A204.1 (cell line): ENCODE results near the gene SCYGR4.
"Not testable (repeated sequence)": the region's sequence is repeated elsewhere in the genome, so short reads cannot be mapped to it uniquely, and the experiment has no call there.

ENCODE experiments used
- FAIRE-seq: peaks from 2 replicates; lab custom pipeline; 2012; peaks lifted over from hg19 to GRCh38; lab: Jason Lieb, UNC

The SCYGR4 gene, protein sequence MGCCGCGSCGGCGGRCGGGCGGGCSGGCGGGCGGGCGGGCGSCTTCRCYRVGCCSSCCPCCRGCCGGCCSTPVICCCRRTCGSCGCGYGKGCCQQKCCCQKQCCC

DNA sequence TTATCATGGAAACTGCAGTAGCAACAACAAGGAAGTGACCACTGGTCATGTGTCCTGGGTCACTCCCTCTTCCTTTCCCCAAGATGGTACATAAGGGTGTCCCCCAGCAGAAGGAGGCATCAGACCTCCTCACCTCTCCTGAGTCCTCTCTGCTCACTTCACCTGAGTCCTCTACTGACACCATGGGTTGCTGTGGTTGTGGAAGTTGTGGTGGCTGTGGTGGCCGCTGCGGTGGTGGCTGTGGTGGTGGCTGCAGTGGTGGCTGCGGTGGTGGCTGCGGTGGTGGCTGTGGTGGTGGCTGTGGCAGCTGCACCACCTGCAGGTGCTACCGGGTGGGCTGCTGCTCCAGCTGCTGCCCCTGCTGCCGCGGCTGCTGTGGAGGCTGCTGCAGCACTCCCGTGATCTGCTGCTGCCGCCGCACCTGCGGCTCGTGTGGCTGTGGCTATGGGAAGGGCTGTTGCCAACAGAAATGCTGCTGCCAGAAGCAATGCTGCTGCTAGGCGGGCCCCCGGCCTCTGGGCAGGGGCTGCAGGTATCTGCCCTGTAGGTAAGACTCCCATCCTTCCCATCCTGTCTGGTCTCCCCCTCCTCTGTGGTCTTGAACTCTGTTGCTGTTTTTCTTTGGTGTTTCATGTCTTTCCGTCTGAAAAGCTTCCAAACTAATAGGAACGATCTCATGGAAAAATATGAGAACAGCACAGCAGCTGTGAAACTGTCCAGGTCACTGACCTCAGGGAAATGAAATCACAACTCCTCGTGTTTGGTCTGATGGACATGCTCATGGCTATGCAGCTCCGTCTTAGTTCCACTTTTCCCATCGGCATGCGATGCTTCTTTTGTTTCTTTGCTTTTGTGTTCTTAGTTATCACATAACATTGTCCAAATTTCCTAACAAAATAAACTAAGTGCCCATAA lies at the start of gene SCYGR4:
Gene SCYGR4 (plus strand): TSS at position 183 of the 915 bp plus-strand sequence. CDS start 0 bp downstream, at position 183.
- no peak for FAIRE-seq

DNA sequence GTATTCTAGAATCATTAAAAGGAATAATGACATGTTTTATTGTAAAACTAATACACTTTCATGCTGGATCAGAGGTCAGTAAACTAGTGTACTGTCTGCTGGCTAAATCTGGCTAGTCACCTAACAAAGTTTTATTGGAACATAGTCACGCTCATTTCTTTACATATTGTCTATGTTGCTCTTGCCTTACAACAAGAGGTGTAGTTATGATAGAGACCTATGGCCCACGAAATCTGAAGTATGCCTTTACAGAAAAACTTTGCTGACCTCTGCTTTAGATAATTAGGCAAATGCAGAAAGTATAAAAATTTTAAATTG lies 48.5 kb upstream of the SCYGR4 start:
- FAIRE-seq, result no peak

DNA sequence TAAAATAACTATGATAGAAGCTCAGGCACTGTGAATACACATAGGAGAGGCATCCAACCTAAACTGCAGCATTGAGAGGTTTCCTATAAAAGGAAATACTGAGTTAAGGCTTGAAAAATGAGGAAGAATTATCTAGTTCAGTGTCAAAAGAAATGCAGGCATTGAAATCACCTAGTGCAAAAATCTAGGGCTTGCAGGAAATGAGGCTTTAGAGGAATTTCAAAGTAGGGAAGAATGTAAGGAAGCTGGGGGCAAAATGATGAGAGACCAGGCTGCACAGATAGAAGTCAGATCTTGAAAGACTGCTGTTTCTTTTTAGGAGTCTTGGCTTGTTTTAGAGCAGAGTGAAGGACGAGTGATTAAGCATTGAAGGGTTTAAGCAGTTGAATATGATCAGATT lies 46.7 kb upstream of the SCYGR4 start:
- FAIRE-seq, result no peak

DNA sequence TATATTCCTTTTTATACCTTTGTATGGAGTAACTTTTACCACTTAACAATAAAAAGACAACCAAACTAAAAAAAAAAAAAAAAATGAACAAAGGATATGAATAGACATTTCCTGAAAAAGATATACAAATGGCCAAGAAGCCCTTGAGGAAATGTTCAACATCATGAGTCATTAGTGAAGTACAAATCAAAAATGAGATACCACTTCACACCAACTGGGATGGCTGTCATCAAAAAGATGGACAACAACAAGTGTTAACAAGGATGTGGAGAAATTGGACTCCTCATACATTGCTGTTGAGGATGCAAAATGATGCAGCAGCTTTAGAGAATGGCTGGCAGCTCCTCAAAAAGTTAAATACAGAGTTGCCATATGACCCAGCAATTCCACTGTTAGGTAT lies 41.2 kb upstream of the SCYGR4 start:
- no peak for FAIRE-seq

DNA sequence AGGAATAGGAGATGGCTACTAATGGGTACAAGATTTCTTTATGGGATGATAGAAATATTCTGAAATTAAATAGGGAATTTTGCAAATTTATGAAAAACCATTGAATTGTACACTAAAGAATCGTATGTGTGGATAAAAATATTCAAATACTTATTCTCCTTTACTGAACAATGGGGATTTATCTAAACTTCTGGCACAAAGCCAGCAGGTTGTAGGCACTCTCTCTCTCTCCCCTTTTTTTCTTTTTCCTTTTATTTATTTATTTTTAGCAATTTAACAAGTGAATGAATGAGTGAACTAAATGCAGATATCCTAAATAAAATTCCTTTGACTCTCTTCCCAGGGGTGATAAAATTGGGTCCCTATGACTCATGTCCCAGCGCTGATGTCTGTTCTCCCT lies 40.5 kb upstream of the SCYGR4 start:
- no peak for FAIRE-seq

DNA sequence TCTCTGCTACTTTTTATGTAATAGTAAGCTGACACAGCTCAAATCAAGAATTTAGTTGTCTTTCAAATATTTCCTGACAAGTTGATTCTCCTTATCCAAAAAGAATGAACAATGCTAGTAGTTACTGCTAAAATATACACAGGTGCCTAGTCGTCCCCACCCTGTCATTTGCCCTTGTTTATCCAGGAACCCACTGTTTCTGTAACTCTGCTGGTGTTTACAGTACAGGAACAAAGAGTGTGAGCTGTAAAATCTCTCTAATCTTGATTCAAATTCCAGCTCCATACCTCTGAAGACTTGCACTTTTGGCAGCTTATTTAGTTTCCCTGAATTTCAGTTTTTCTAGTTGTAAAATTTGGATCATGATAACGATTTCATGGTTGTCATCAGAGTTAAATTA lies 39.7 kb upstream of the SCYGR4 start:
- no peak for FAIRE-seq

DNA sequence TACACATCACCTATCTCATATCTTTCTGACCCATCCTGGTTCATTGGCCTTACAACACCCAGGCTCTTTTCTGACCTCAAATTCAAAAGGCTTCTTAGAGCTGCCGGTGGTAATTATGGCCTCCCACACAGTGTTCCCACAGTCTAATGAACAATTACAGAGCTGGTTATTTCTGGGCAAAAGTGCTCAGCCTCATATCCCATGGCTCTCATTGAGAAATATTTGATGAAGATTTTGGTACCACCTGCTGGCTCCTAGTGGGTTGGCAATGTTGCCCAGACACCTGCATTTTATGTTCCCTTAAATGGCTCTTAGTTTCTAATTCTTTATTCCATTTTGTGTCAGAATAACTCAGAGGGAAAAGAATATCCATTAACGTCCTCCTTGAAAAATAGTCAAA lies 38.7 kb upstream of the SCYGR4 start:
- FAIRE-seq, result no peak

DNA sequence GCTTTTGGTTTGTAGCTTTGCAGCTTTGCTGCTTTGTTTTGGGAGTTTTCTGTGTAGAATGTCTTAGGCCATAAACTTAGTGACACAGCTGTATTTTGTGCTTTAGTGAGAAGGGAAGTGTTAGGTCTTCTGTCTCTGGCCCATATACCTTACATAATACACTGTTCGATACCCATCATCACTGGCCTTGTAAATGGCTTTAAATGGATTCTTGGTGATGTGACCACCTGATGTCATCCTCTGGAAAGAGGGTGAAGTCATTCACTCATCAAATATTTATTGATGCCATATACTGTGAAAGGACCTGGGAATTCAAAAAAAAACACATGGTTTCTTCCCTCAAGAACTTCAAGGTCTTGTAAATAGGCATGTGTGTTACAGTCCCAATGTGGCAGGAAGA lies 37.5 kb upstream of the SCYGR4 start:
- FAIRE-seq, result no peak

DNA sequence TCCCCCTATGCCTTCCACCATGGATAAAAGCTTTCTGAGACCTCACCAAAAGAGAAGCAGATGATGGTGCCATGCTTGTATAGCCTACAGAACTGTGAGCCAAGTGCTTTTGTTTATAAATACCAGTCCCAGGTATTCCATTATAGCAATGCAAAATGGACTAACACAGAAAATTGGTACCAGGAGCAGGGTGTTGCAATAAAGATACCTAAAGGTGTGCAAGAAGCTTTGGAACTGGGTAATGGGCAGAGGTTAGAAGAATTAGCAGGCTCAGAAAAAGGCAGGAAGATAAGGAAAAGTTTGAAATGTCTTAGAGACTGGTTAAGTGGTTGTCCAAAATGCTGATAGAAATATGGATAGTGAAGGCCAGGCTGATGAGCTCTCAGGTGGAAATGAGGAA lies 34.9 kb upstream of the SCYGR4 start:
- FAIRE-seq, result no peak

DNA sequence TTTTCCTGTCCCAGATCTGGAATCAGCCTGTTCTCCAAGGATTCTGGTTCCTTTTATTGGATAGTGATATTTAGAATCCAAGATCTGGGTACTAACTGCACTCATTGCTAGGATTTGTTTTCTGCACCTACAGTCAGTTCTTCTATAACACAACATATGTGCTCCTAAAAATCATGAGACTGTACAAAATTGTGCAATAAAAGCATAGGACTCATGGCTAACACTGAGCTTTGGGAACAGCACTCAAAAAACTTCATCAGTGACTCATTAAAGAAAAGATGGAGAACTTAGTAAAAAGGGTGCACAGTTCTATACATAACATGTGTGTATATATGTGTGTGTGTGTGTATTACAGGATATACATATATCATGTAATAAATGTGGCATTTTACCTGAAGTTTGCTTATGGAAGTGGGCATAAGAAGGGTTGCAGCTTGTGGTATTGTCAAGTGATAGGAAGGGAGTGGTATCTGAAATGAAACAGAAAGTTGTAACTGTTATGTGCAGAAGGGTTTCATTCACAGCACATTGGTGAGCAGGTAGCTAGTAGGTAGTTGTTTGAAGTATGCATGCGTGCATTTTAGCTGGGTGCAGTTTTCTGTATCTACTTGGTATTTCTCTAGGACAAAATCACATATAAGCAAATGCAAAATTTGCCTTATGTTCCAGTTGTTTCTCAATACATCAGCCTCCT lies 24.5 kb upstream of the SCYGR4 start:
- FAIRE-seq, result no peak

DNA sequence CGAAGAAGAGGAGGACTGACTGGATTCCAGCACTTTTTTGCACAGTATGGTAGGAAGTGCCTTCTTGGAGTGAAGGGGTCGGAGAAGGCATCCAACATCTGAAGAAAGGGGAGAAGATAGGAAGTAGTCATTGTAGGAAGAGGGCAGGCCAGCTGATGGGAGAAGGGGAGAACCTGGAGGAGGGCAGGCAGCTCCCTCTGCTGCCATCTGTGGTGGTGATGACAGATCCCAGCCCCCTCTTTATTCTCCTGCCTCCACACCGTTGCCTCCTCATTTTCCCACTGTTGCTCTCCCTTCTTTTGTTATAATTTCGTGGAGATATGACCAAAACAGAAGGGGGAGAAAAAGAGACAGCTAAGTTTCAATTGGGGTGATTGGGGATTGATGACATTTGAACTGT lies 21.5 kb upstream of the SCYGR4 start:
- no peak for FAIRE-seq

DNA sequence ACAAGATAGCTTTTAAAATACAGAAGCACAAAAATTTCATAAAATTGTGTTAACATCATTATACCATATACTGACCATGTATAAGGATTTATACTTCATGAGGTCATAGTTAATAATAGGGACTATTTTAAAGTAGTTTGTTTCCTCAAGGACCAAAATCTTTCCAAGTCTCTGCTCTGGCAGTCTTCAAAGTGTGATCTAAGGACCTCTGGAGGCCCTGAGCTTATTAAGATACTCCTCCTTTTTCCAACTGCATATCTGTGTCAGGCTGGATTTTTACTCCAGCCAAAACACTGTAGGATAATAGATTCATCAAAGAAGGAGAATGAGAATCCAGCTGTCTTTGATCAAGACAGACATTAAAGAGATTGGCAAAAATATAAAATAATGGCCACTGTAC lies 20.3 kb upstream of the SCYGR4 start:
- no peak for FAIRE-seq

DNA sequence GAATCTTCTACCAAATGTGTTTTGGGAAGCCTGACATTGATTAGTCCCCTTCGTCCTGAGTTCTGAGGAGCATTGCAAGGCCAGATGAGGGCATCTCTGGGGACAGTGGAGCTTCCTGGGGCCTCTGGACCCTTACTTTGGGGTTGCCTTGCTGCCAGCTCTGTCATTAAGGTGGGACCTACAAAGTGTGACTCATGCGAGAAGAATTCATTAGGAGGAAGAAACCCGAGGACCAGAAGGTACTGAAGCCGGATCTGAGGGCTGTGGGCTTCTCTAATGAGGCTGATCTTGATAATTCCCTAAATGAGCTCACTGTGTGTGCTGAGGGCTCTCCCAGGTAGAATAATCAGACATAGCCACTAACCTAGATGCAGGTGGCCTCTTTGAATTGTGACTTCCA lies 19.3 kb upstream of the SCYGR4 start:
- no peak for FAIRE-seq

DNA sequence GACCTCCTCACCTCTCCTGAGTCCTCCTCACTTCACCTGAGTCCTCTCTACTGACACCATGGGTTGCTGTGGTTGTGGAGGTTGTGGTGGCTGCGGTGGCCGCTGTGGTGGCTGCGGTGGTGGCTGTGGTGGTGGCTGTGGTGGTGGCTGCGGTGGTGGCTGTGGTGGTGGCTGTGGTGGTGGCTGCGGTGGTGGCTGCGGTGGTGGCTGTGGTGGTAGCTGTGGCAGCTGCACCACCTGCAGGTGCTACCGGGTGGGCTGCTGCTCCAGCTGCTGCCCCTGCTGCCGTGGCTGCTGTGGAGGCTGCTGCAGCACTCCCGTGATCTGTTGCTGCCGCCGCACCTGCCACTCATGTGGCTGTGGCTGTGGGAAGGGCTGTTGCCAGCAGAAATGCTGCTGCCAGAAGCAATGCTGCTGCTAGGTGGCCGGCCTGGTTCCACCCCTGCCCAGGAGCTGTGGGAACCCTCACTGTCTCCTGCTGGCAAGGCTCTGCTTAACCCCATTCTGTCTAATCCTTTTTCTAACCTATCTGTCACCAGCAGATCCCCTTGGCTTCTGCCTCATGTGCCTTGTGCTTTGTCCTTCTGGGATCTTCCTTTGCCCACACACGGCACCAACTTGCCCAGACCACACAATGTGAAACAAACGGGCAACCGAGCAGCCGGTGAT lies 18.3 kb upstream of the SCYGR4 start, which contains the start of gene SCYGR2:
Gene SCYGR2 (plus strand): TSS at position 59 of the 669 bp plus-strand sequence. CDS start 0 bp downstream, at position 59.
- not testable (repeated sequence) for FAIRE-seq

DNA sequence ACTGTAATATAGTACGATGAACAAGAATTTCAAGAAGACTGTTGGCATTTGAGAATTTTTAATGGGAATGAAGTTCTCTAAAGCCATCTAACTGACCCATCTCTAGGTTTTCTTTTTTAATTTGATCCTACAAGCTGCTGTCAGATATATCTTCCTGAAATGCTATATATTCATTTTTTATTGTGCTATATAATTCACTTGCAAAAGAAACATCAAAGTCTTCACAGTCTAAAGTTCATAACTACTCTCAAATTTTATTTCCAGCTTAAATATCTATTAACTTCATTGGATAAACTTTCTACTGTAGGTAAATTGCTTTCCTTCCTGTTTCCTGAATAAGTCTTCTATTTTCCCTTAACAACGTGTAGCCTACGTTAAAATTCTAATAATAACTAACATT lies 14.9 kb upstream of the SCYGR4 start:
- no peak for FAIRE-seq

DNA sequence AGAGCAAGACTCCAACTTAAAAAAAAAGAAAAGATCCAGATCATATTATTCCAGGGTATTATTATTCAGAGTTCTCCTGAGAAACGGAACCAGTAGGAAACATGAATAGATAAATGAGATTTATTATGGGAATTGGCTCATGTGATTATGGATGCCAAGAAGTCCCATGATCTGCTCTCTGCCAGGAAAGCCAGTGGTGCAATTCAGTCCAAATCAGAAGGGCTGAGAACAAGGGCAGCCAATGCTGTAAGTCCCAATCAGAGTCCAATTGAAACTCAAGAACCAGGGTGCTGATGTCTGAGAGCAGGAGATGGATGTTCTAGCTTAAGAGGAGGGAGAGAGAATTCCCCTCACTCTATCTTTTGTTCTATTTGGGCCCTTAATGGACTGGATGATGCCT lies 10.8 kb upstream of the SCYGR4 start:
- FAIRE-seq, result no peak

DNA sequence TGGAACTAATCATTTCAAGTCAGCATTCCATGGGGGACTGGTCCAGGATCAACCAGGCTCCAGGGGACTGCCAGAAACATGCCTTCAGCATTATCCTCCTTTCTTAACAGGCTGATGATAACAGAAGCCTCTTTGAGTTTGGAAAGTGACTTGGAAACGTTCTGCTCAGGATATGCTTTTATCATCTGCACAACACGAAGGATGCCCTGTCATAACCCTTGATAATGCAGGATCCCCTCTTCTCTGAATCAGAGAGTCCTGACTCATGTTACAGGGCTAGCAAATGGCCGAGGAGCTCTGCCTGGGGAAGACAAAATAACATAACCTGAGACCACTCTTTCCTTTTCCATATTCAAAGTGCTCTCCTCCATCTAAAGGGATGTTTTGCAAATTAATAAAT lies 9.4 kb upstream of the SCYGR4 start:
- FAIRE-seq, result no peak

DNA sequence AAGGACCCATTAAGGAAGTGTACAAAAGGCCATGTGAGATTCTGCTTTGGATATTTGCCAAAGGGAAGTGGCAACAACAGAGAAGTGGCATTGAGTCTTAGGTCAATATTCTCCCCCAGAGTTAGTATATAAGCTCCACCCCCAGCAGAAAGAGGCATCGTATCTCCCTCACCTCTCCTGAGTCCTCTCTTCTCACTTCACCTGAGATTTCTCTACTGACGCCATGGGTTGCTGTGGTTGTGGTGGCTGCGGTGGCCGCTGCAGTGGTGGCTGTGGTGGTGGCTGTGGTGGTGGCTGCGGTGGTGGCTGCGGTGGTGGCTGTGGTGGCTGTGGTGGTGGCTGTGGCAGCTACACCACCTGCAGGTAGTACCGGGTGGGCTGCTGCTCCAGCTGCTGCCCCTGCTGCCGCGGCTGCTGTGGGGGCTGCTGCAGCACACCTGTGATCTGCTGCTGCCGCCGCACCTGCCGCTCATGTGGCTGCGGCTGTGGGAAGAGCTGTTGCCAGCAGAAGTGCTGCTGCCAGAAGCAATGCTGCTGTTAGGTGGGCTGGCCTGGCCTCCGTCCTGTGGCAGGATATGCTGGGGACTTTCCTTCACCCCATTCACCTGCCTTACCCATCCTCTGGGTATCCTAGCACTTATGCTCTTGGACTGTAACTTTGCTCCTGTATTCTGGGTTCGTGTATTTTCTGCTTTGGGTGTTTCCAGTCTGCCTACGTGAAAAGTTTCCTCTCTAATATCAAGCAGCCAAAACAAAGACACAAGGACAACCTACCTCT lies 8.5 kb upstream of the SCYGR4 start:
- FAIRE-seq, result no peak

DNA sequence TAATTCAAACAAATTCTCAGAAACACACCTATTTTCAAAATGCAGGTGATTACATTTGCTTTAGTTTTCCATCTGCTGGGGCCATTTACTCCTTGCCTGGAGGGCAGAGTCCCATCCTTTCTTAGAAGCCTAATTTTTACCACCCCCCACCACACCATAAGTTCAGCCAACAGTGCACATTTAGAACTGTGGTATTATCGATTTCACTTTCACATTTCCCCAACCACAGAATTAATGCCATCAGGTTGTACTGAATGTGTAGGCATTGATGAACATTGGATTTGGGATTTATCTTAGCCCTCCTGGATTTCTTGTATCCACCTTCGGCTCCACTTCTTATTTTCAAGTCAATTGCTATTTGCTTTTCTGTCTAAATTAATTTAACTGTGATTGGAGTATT lies 7.2 kb upstream of the SCYGR4 start:
- no peak for FAIRE-seq

DNA sequence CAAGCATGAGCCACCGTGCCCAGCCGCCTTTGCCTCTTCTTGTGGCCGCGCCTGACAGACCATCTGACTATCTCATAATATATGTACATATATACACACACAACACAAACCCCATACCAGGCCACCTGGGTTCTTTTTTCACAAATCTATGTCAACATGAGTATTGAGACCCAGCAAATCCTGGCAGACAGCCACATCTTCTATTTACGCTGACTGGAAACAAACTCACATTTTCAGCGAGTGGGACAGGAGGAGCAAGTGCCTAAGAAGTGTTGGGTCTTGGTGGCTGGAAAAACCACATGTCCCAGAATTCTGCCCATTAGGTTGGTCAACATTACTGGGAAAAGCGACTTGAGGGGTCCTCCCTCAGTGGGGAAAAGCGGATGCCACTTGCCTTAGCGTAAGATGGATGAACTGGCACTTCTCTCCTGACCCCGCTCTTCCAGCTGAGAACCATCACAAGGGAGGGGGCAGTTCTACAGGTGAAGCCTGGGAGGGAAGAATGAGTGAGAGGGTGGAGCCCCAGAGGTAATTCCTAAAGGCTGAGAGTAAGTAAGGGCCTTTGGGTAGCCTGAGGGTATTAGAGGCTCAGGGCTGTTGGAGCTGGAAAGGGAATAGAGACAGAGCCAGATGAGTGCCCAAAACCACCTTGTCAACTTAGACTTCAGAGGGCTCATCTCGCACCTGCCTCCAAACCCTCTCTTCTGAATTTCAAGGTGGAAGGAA lies 4.6 kb upstream of the SCYGR4 start:
- FAIRE-seq, result no peak

DNA sequence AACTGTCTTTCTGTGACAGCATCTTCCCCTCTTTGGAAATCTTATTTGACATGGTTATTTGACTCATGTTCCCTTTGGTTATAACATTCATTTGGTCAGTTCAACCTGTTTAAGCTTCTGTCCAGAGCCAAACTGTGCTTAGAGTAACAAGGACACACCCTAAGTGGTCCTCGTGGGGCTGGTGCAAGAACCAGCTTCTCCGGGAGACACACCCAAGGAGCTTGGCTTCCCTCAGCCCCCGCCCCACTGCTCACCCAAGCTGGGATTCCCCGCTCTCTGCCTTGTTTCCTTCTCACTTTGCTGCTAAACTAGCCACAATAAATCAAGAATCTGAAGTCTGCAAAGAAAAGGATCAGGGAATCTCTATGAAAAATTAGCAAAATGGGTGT lies 4.0 kb upstream of the SCYGR4 start:
- FAIRE-seq, result no peak

DNA sequence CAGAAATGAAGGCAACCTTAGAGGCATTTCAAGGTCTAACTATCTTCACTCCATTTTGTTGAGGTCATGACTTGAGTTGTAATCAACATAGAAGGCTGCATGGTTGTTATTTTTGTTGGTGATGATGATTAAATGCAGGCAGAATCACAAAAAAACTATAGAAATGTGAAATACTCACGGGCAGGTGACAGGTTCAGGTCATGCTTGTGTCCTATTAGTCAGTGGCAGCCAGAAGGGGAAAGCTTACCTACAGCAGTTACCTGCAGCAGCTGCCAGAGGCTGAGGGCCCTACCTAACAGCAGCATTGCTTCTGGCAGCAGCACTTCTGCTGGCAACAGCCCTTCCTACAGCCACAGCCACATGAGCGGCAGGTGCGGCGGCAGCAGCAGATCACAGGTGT lies 3.1 kb upstream of the SCYGR4 start:
- no peak for FAIRE-seq
